ENCODE results near the gene STX4.
"Not testable (repeated sequence)": the region's sequence is repeated elsewhere in the genome, so short reads cannot be mapped to it uniquely, and the experiment has no call there.

STX4 gene

GRCh38 chr16:31010585-31011325 is 22.6 kb upstream of the STX4 start, which contains the start of gene STX1B:
Gene STX1B (minus strand): TSS chr16:31010638. CDS start chr16:31010396, 242 bp downstream.
- Mint-ChIP-seq H3K27ac (peak within 1 kb of the TSS; percentile 48 to 69 (median 50)), H3K4me1 (peaks cover 13% of the 10 kb centered on the region), H3K36me3 (ENCODE audit: low read depth) (no peaks in the 10 kb centered on the region), H3K4me3 (peak within 1 kb of the TSS; percentile 85 to 88 (median 87)), H3K9me3 (no peaks in the 10 kb centered on the region), H3K27me3 (ENCODE audit: low read depth) (peaks cover 40% of the 10 kb centered on the region)
- no peak for TF ChIP-seq CTCF (IDR thresholded peaks at IDR 0.05; ENCODE audit: unreplicated experiment in 3 of 3)

GRCh38 chr16:31011815-31012214 is 21.5 kb upstream of the STX4 start:
- H3K36me3 Mint-ChIP-seq (ENCODE audit: low read depth); H3K4me1 Mint-ChIP-seq; H3K27ac Mint-ChIP-seq; H3K9me3 Mint-ChIP-seq: not testable (repeated sequence)
- H3K27me3 Mint-ChIP-seq (ENCODE audit: low read depth): peaks cover 44% of the 10 kb centered on the region
- H3K4me3 Mint-ChIP-seq: peak overlapping the region; percentile 76 to 88 (median 87)

GRCh38 chr16:31013292-31013691 is 20.1 kb upstream of the STX4 start:
- not testable (repeated sequence) for H3K36me3 Mint-ChIP-seq (ENCODE audit: low read depth)

GRCh38 chr16:31016018-31016417 is 17.3 kb upstream of the STX4 start:
- Mint-ChIP-seq H3K27me3 (ENCODE audit: low read depth) (peaks cover 30% of the 10 kb centered on the region), H3K27ac (peak overlapping the region in 1 of 3 experiments; percentile 62), H3K36me3 (ENCODE audit: low read depth) (no peaks in the 10 kb centered on the region), H3K4me1 (no peaks in the 10 kb centered on the region), H3K4me3 (no peak overlapping the region), H3K9me3 (no peaks in the 10 kb centered on the region)
- TF ChIP-seq CTCF (IDR thresholded peaks at IDR 0.05; ENCODE audit: unreplicated experiment in 3 of 3): no peak

More at GRCh38 chr16:31013292-31013691, 20.1 kb upstream of the STX4 start:
- H3K4me1 Mint-ChIP-seq, H3K9me3 Mint-ChIP-seq, H3K27ac Mint-ChIP-seq: not testable (repeated sequence)
- Mint-ChIP-seq H3K4me3 (peak overlapping the region; percentile 41 to 66 (median 62)), H3K27me3 (ENCODE audit: low read depth) (peaks cover 39% of the 10 kb centered on the region)

GRCh38 chr16:31017756-31018155 is 15.6 kb upstream of the STX4 start:
- not testable (repeated sequence) for H3K27ac Mint-ChIP-seq; H3K9me3 Mint-ChIP-seq; H3K4me3 Mint-ChIP-seq; H3K4me1 Mint-ChIP-seq; H3K36me3 Mint-ChIP-seq (ENCODE audit: low read depth)
- H3K27me3 Mint-ChIP-seq (ENCODE audit: low read depth): peaks cover 16% of the 10 kb centered on the region

GRCh38 chr16:31020536-31020935 is 12.8 kb upstream of the STX4 start:
- H3K9me3 Mint-ChIP-seq: no peaks in the 10 kb centered on the region
- TF ChIP-seq CTCF (IDR thresholded peaks at IDR 0.05; ENCODE audit: unreplicated experiment in 3 of 3): no peak
- no peak overlapping the region for H3K4me3 Mint-ChIP-seq
- H3K4me1 Mint-ChIP-seq: peaks cover 3% of the 10 kb centered on the region
- H3K27ac Mint-ChIP-seq: no peak overlapping the region
- peaks cover 5% of the 10 kb centered on the region for H3K27me3 Mint-ChIP-seq (ENCODE audit: low read depth)
- H3K36me3 Mint-ChIP-seq (ENCODE audit: low read depth): no peaks in the 10 kb centered on the region

GRCh38 chr16:31022544-31023251 is 10.7 kb upstream of the STX4 start:
- H3K4me3 Mint-ChIP-seq: no peak overlapping the region
- TF ChIP-seq CTCF (IDR thresholded peaks at IDR 0.05; ENCODE audit: unreplicated experiment in 3 of 3): no peak
- H3K4me1 Mint-ChIP-seq: peaks cover 5% of the 10 kb centered on the region
- H3K27ac Mint-ChIP-seq: no peak overlapping the region
- H3K9me3 Mint-ChIP-seq: no peaks in the 10 kb centered on the region
- no peaks in the 10 kb centered on the region for H3K27me3 Mint-ChIP-seq (ENCODE audit: low read depth)
- no peaks in the 10 kb centered on the region for H3K36me3 Mint-ChIP-seq (ENCODE audit: low read depth)
